Stimulated activated naive CD4-positive, alpha-beta T cell treated with Interleukin-2 at 50 U/mL for 16 hours (primary cell): ENCODE data around the gene GALNT10.

ENCODE experiments used
- DNase-seq: peaks from one replicate; lab custom pipeline; 2025; lab: John Stamatoyannopoulos, UW

GALNT10 gene

DNA sequence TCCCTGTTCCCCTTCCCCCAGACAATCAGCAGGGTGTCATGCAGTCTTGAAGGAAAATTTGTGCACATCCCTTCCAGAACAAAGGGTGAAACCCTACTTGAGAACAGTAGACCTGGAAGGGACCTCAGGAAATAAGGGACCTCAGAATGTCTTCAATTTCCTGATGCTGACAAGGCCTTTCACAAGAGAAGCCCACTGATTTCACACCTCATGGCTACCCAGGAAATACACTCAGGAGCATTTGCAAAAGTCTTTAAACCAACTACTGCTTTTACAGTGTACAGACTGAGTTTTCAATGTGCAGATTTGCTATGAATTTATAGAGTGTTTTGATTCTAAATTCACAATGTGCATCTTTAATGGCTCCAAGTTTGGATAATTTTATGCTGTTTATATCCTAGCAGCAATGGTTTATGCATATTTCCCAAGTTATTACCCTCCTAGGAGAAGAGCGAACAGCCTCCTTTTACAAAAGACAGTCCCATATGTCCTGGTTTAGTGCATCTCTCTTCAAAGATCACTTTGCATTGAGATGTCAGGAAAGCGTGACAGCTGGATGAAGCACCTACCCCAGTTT, 74.8 kb downstream of the GALNT10 start:
- no peak for DNase-seq

DNA sequence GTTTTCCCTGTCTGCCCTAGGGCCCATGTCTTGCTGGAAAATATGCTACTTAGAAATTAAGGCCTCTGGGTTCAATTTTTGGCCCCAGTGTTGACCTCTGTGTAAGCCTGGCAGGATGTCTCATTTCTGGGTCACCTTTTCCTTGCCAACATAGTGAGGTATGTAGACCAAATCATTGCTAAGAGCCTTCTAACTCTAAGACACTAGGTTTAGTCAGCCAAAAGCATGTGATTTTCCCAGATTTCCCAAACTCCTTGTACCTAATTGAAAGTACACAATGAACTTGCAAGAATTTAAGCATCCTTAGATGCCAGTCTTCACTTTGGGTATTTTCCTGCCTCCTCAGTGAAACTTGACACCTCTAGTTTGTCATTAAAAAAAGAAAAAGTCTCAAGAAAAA, 77.0 kb downstream of the GALNT10 start:
- no peak for DNase-seq

DNA sequence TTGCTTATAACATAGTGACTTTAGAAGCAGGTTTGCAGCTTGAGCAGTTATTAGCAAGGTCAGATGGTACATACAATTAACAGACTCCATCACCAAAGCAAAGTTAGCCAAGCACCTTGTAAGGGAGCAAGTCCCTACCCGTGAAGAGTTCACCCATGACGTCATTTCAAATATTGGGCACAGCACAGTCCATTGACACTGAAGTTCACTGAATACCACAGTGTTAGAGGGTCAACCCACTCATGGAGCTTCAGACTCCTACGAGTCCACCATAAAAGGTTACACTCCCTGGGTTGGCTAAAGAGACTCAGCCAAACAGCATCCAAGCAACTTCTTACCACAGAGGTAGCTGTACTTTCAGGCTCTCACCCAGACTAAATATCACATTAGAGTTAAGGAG, 77.5 kb downstream of the GALNT10 start:
- no peak for DNase-seq

DNA sequence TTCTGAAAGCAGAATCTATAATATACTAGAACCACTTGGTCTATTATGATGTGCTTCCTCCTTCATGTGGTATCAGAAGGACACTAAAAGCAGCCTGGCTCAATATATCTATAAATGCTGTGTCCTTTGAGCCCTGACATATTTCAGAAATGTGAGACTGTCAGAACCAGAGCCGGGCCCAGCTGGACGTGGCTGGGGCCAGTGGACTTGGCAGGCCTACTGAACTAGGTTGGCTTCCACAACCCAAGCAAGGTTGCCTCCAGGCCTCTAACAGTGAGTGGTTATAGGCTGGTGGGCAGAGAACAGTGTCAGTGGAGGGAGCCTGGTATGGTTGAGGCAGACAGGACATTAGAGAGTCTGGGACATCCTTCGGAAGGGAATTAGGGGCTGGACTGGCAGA, 78.9 kb downstream of the GALNT10 start:
- DNase-seq: no peak

DNA sequence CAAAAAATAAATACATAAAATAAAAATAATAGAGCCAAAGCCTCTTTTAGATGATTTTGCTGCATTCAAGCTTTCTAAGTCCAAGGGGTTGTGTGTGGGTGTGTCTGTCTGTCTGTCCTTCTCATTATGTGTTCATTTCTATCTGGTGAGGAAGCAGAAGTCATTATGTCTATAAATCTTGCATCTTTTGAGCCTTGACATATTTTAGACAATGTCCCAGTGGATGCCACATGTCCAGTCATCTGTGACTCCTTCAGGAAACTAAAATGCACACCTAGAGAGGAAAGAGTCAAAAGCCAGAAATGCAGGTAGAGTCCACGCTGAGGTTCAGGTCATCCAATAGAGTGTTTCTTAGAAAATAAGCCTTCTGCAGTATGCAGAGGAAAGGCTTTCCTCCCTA, 80.9 kb downstream of the GALNT10 start:
- no peak for DNase-seq

DNA sequence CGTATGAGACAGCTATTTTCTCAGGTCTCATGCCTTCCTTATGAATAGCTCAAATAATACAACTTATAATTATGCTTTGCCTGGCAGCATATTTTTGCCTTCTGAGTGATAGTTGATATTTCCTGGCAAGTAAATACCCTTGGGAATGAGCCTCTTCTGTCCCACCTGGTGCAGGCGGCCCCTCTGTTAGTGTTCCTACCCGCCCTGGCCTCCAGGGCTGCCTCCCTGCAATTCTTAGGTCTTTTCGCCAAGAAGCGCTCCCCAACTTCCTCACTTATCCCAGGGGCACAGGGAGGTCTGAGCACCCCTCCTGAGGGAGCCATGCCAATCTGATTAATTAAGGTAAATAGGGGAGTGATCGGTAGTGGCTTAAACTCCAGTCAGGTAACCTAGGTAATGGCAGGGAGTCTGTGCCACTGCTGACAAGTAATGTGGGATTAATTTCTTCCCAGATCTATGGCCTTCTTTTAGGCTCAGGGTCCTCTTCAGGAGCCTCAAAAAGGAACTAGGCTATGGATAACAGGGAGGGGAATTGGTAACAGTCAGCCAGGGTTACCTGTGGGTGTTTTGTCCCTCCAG, 81.5 kb downstream of the GALNT10 start:
- no peak for DNase-seq

DNA sequence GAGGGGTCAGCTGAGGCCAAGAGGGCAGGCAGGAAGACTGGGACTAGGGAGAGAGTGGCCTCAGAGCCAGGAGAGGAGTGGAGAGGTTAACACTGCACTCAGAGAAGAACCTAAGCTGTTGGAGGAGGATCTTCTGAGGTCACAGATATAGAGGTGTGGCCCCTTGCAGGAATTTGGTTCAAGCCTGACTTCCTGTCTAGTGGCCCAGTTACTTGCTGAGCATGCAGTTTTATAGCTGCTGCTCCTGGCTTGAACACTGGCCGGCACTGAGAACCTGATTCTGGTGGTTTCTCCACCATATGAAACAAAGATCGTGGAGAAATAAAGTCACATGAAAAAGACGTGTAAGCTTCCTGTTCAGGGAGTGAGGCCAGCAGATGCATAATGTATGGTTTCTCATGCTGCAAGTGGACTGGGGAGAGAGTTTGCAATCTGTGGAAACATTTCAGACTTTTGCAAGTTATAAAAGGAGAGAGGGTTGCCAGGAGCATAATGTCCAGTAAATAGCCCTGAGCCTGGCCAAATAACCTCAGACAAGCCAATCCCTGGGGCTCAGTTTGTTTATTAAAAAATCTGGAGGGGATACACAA, 82.6 kb downstream of the GALNT10 start:
- no peak for DNase-seq

DNA sequence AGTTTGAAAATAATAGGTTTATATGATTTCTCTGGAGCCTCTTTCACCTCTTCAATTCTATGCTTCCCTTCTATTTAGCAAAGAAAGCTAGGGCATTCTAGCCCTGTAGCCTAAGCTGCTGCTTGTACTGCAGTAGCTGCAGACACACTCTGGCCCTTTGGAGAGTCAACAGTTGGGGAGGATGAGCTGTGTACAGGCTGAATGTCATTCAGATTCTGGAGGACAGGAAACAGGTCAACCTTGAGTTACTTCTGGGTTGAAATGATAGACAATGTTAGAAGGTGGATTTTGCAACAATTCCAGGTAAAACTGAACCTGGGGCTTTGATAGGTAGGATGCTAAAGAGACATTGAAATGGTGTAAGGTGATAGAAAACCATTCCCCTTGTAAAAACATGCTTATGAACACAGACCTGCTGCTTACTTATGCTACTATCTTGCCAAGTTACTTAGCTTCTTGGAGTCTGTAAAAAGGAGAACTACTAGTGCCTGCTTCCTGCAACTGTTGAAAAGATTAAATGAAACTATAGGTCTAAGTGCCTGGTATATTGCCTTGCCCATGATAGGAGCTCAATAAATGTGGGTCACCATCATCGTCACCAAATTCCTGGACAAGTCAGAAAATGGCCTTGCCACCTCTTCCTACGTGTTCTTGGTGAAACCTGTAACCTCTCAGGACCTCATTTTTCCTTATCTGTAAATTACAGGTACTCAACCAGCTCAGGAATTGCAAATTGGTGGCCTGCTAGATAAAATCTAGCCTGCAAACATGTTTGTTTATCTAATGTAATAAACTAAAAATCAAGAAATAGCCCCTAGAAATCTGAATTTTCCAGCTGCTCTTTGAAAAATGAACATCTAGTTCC, 83.7 kb downstream of the GALNT10 start:
- DNase-seq: no peak

DNA sequence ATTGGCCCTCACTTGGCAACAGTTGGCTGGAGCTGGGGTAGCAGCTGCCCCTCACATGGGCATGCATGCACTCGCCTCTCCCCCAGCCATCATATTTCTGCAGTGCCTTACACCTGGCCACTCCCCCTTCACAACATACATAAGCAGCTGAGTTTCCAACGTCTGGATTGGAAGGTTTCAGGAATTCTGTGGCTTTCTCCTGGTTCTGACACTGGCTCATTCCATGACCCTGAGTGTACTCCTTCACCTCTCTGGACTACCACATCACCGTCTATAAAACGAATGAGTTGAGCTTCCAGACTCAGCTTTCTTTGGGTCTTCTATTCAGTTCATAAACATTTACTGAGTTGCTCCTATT, 84.3 kb downstream of the GALNT10 start:
- no peak for DNase-seq

DNA sequence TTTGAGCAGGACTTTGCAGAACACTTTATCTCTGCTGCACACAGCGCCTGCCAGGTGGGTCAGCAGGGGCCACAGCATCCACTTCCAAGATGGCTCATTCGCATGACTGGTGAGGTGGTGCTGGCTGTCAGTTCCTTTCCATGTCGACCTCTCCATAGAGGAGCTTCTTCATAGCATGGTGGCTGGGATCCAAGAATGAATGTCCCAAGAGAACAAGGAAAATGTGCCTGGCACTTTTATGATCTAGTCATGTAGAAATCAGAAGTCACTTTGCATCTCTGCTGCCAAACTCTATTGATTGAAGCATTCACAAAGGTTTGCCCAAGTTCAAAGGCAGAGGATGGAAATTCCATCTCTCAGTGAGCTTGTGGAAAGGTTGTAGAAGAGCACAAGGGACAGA, 85.0 kb downstream of the GALNT10 start:
- DNase-seq: no peak

DNA sequence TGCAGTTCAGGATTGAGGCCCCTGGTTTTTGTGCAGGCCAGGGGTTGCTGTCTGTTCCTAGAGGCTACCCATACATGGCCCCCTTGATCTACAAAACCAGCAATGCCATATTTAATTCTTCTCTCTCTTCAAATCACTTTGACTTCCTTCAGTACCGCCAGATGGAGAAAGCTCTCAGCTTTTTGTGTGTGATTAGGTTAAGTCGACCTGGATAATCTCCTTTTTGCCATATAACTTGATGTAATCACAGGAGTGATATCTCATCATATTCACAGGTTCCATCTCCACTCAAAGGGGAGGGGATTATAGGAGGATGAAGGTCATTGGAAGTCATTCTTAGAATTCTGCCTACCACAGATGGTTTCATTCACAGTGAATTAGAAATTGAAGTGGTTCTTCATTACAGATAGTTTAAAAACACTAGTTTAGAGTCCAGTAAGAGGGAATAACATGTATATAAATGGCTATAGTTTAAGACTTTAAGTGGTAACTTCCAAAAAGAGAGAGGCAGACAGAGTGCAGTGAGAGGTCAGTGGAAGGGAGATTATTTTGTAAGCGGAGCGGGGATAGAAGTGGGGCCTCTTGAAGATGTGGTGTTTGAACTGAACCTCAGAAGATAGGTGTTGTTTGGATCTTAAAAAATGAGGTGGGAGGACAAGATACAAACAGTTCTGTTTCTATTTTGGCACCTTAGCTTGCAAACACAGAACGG, 85.9 kb downstream of the GALNT10 start:
- DNase-seq: no peak

DNA sequence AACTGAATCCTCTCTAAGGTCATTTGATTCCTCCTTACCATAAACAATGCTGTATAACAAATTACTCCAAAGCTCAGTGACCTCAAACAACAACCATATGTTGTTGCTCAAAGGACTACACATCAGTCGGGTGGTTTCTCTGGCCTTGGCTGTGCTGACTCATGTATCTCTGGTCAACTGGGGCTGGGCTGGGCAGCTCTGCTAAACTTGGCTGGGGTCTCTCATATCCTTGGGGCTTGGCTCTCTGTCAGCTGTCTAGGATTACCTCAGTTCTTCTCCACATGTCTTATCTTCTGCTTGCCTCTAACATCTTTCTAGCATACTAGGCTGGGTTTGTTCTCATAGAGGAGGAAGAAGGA, 86.4 kb downstream of the GALNT10 start:
- DNase-seq: no peak

DNA sequence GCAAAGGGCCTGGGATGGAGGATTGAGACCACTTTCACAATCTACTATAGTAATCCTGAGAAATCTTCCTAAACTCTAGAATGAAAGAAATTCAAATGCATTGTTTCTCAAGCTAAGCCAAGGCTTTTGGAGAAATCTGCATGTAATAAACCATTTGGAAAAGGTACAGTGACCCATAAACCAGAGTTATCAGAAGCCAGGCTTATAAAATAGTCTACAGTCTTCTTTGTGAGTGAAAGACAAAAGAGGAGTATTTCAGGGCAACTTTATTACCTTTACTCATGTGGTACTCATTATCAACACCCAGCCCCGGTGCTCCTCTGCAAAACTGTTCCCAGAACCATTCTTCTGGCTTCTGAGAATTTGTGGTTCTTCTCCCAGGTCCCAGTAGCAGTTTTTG, 87.0 kb downstream of the GALNT10 start:
- DNase-seq: no peak

DNA sequence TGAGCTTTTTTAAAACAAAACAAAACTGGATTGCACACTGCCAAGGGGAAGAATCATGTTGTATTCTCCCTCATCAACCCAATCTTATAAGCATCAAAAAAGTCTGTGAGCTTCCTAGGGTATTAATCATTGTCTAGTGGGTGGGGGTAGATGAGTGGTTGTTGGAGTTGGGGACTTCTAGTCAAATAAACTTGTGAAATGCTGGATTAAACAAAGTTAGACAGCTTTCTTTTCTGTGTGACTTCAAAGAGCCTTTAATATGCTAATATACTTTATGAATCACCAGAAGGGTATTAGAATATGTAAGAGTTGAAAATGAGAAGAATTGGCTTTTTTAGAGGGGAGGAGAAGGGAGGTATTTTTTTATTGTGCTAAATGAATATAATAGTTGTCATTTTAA, 87.7 kb downstream of the GALNT10 start:
- no peak for DNase-seq

DNA sequence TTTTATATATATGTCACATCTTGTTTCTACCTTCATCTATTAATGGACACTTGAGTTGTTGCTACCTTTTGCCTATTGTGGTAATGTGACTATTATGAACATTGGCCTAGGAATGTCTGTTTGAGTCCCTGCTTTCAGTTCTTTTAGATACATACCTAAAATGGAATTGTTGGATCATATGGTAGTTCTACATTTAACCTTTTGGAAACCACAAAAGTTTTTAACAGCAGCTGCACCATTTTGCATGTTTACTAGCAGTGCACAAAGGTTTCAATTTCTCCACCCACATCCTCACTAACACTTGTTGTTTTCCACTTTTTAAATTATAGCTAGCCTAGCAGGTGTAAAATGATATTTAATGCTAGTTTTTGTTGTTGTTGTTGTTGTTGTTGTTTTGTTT, 88.4 kb downstream of the GALNT10 start:
- DNase-seq: no peak

DNA sequence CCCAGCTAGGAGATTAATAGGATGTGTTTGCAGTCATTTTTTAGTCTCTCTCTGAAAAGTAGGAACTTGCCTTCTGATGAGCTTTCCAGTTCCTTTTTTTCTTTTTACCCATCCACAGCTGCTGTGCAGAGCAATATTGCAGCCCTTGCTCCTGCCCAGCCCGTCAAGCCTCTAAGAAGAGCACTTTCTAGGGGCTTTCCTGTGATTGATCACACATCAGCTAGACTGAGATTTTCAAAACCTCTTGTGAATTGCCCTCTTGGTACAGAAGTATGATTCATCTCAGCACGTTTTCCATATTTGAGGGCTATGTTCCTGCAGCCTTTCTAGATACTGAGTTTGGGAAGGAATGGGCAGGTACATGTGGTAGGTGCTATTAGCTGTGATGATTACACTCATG, 93.9 kb downstream of the GALNT10 start:
- no peak for DNase-seq

DNA sequence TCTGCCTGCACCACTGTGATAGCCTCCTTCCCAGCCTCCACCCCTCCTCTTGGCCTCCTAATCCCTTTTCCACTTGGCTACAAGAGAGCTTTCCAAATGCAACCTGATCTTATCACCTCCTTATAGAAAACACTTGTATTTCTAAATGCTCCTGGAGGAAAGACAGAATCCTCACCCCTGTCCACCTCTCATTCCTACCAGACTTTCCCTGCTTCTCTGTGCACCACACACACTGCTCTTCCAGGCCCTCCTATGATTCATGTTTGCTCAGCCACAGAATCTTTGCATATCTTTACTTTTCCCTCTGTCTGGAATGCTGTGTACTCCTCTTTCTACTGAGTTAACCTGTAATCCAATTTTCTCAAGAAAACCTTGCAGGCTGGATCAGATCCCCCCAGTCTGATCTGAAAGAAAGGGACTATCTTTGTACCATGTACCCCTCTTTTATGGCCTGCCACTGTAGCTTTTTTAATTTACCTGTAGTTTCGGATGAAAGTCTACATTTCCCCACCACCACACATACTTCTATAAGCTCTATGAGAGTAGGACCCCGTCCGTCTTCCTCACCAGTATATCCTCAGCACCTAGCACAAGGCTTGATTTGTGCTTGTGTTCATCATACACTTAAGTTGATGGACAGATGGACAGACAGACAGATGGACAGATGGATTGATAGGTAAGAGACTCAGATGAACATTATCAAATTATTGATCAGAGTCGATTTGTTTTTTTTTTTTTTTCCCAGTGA, 95.3 kb downstream of the GALNT10 start:
- no peak for DNase-seq

DNA sequence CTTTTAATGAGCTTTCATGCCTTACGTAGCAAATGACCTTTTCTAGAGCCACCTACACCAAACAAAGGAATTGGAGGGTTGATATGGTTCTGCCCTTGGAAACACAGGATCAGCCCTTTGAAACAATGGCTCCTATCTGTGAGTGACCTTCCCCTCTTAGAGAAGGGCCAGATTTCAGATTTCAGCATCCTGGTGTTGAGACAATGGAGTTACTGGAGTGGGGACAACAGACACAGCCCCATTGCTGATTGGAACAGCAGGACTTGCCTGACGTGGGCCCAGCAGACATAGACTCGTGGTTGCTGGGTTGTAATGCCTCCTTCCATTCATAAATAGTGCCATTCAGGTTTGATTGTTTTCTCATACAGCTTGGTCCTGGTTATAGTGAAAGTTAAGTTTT, 96.0 kb downstream of the GALNT10 start:
- no peak for DNase-seq

DNA sequence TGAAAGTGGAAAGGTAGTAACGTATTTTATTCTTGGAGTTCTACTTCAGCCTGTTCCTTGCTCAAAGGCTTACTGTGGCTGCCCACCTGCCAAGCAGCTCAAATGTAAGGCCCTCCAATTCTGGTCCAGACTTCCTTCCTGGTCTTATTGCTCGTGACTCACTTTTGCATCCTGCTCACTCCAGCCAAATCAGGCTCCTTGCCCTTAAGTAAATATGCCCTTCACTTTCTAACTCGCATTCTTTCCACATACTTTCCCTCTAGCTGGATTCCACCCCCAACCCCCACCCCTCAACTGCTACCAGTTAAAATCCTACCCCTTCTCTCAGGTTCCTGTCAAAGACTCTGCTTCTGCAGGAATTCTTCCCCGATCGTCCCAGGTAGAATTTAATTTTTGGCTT, 96.6 kb downstream of the GALNT10 start:
- no peak for DNase-seq

DNA sequence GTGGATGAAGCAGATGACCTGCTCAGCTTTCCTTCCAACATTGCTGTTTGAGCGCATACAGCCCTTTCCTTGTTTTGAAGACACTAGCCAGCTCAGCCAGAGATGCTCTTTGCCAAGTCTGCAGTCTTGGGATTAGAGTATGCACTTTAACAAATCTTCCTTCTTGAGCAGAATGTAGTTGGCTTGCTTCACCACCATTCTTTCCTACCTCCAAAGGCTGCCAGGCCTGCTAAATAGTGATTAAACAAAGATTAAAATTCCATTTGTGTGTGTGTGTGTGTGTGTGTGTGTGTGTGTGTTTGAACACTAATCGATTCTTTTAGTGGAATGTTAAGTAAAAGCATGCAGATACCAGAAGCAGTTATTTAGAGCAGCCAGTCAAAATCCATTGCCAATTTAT, 97.6 kb downstream of the GALNT10 start:
- DNase-seq: no peak

DNA sequence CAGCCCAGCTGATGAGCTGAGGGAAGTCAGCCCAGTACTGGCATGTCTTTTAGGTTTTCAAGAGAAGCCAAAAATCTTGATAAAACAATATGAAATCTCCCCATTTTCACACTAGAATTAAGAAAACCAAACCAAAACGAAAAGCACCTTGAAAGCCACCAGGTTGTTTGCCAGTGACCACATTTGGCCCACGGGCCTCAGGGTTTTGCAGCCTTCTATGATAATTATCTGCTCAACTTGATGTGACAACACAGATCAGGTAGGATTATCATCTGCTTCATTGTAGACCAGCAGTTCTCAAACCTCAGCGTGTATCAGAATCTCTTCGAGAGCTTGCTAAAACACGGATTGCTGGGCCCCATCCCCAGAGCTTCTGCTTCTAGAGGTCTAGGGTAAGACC, 101.4 kb downstream of the GALNT10 start:
- no peak for DNase-seq

DNA sequence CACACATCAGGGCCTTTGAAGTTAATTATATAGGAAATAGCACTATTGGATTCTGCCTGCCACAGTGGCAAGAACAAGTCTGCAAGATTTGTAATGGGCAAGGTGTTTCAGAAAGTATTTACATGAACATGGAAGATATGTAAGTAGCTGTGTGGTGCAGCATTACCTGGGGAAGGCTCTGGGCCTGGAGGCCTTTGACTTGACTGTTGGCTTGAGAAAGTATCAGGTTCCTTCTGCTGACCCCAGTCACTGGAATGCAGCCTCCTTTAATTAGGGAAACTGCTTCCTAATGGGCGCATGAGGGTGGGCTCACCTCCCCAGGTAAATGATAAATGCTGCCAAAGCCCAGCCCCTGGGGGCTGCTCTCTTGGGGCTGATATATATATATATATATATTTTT, 102.7 kb downstream of the GALNT10 start:
- DNase-seq: no peak
